Measurements from ENCODE around the gene SH2D3A.

SH2D3A gene

DNA sequence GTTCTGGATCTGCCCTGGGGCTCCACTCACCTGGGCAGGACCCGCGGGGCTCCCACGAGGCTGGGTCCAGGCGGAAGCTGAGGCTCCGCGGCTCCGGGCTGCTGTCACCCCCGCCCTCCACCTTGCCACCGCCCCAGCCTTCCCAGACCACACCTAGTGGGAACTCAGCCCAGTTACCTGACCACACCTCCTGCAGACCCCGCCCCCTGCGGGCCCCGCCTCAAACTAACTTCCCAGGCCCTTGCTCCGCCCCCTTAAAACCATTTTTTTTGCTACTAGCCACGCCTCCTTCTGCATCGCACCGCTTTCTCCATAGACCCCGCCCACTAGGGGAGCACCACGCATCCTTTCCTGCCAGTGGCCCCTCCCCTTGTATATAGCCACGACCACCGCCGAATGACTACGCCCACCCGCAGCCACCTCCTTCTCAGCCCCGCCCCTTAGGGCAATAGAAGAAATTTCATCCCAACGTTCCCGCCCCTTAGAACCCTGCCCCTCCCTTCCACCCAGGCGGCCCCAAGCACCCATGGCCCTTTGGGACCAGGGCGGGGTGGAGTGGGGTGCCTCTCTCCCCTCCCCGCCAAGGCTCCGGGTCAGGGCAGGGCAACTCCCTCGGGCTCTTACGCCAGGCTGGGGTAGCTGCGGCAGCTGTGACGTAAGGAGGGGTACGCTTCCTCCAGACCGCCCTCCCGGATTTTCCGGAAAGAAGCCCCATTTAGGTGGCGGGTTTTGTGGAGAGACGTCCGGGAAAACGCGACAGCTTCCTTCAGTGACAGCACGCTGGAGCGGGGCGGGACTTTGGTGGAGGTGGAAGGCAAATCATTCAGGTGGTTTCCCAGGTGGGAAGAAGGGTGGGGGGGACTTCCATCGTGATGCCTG is at the start of gene SH2D3A:
Gene SH2D3A, minus strand, starts transcription at position 79 of the 879 bp plus-strand sequence. CDS start 3,687 bp downstream, outside the sequence.
- TF ChIP-seq, protein P1, sequence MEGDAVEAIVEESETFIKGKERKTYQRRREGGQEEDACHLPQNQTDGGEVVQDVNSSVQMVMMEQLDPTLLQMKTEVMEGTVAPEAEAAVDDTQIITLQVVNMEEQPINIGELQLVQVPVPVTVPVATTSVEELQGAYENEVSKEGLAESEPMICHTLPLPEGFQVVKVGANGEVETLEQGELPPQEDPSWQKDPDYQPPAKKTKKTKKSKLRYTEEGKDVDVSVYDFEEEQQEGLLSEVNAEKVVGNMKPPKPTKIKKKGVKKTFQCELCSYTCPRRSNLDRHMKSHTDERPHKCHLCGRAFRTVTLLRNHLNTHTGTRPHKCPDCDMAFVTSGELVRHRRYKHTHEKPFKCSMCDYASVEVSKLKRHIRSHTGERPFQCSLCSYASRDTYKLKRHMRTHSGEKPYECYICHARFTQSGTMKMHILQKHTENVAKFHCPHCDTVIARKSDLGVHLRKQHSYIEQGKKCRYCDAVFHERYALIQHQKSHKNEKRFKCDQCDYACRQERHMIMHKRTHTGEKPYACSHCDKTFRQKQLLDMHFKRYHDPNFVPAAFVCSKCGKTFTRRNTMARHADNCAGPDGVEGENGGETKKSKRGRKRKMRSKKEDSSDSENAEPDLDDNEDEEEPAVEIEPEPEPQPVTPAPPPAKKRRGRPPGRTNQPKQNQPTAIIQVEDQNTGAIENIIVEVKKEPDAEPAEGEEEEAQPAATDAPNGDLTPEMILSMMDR (conservative IDR thresholded peaks at IDR 0.05), result no peak
- no peak for TF ChIP-seq ZFX (IDR thresholded peaks at IDR 0.05)
- peak within 1 kb of the TSS; percentile 20; the same call in 1 of the 2 replicates for H3K27ac ChIP-seq

DNA sequence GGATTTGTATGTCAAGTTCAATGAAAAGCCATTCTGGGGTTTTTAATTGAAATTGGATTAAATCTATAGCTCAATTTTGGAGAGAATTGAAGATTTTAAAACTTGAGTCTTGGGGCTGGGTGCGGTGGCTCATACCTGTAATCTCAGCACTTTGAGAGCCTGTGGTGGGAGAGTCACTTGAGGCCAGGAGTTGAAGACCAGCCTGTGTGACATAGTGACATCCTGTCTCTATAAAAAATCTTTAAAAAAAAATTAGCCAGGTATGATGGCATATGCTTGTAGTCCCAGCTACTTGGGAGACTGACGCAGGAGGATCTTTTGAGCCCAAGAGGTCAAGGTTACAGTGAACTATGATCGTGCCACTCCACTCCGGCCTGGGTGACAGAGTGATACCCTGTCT is 46.4 kb upstream of the SH2D3A start:
- TF ChIP-seq, protein P1 (conservative IDR thresholded peaks at IDR 0.05), result no peak
- TF ChIP-seq ZFX (IDR thresholded peaks at IDR 0.05), result no peak

DNA sequence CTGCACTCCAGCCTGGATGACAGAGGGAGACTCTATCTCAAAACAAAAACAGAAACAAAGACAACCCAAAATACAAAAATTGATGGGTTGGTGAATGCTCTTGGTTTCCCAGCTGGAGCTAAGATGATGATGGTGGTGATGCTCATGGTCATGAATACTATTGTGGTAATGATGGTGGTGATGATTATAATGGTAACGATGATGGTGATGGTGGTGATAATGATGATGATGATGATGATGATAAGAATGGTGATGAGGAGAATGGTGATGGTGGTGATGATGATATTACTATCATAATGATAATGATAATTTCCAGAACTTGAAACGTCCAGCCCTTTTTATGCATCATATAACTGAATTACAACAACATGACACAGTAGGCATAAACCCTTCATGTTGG is 45.4 kb upstream of the SH2D3A start:
- TF ChIP-seq, protein P1 (conservative IDR thresholded peaks at IDR 0.05), result no peak
- no peak for TF ChIP-seq ZFX (IDR thresholded peaks at IDR 0.05)
- H3K27ac ChIP-seq, result no peak overlapping the region

More for the DNA sequence above, 46.4 kb upstream of the SH2D3A start:
- H3K27ac ChIP-seq, result no peak overlapping the region

DNA sequence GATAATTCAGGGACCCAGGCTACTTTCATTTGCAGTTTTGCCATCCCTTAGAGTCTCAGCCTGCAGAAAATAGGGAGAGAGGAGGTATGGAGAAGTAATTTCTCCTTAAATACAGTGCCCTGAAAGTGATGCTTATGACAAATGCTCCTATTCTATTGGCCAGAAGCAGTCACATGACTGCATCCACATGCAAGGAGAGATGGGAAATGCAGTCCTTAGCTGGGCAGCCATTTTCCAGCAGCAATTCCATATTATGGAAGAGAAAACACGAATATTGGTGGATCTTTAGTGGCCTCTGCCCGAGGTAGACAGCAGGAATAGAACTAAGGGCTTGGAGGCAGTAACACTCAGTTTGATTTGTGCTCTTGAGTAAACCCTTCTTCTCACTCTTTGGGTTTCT is 44.7 kb upstream of the SH2D3A start:
- TF ChIP-seq ZFX (IDR thresholded peaks at IDR 0.05), result no peak
- TF ChIP-seq, protein P1 (conservative IDR thresholded peaks at IDR 0.05), result no peak
- H3K27ac ChIP-seq, result no peak overlapping the region

DNA sequence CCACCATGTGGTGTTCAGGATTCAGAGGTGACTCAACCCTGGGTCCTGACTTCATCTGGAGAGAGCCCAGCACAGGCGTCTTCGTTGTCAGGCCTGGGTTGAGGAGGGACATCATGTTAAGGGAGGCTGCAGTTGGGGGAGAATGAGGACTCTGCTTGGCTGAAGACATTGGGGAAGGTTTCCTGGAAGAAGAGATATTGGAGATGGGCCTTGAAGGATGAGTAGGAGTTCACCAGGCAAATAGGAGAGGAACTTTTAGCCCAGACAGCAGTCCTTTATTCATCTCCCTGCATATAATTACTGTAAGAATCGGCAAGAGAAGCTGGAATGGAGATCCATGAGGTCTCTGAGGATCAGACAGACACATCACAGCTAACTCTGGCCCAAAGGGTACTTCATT is 44.1 kb upstream of the SH2D3A start:
- no peak overlapping the region for H3K27ac ChIP-seq
- no peak for TF ChIP-seq ZFX (IDR thresholded peaks at IDR 0.05)
- TF ChIP-seq, protein P1 (conservative IDR thresholded peaks at IDR 0.05), result no peak

DNA sequence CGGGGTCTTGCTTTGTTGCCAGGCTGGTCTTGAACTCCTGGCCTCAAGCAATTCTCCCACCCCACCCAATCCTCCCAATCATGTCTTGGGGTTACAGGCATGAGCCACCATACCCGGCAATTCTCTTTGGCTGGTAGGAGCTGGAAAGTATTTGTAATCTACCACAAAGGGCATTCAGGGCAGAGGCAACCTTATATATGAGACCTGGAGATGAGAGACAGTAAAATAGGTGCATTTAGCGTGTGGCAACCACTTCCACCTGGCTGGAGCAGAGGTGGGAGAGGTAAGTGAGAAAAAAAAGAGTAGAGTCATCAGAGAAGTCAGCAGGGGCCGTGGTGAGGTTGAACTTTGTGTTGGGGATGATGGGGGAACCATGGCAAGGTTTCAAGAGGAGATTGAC is 42.0 kb upstream of the SH2D3A start:
- TF ChIP-seq, protein P1 (conservative IDR thresholded peaks at IDR 0.05), result no peak
- TF ChIP-seq ZFX (IDR thresholded peaks at IDR 0.05), result no peak

DNA sequence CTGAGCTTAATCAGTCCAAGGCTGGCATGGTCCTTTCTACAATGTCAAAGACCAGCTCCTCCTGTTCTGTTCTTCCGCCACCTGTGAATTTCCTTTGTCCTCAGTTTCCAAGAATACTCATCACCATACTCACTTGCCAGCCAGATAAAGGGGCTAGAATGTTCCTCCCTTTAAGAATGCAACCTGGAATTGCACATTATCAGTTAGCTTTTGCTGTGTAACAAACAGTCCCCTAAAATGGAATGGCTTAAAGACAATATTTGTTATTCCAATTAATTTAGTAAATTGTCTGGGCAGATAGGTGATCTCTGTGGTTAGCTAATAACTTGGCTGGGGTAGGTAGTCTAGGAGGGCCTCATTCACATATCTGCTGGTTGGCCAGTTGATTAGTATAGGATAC is 41.3 kb upstream of the SH2D3A start:
- no peak for TF ChIP-seq ZFX (IDR thresholded peaks at IDR 0.05)
- TF ChIP-seq, protein P1 (conservative IDR thresholded peaks at IDR 0.05), result no peak
- no peak overlapping the region for H3K27ac ChIP-seq

More for the DNA sequence above, 42.0 kb upstream of the SH2D3A start:
- H3K27ac ChIP-seq, result no peak overlapping the region
